NCI-H128 (cell line): ENCODE results near the gene FBN3.
"Not testable (repeated sequence)": the region's sequence is repeated elsewhere in the genome, so short reads cannot be mapped to it uniquely, and the experiment has no call there.

Experiments used
- DNase-seq: peaks from one replicate; lab custom pipeline; 2025; ENCODE audit not compliant: unreplicated experiment; lab: John Stamatoyannopoulos, UW

Gene FBN3

DNA sequence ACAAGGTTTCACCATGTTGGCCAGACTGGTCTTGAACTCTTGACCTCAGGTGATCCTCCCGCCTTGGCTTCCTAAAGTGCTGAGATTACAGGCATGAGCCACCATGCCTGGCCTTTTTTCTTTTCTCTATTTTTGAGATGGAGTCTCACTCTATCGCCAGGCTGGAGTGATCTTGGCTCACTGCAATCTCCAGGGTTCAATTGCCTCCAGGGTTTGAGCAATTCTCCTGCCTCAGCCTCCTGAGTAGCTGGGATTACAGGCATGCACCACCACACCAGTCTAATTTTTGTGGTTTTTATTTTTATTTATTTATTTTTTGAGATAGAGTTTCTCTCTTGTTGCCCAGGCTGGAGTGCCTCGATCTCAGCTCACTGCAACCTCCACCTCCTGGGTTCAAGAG is 125.1 kb downstream of the FBN3 start:
- DNase-seq, result not testable (repeated sequence)

DNA sequence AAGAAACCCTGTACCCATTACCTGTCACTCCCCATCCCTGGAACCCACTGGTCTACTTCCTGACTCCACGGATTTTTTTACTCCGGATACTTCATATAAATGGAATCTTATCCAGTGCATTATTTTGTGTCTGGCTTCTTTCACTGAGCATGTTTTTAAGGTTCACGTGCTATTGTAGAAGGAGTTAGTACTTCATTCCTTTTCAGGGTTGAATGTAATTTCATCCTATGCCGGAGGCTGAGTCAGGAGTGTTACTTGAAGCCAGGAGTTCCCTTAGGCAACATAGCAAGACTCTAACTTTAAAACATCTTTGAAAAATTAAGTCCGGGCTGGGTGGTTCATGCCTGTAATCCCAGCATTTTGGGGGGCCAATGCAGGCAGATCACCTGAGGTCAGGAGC is 126.0 kb downstream of the FBN3 start:
- DNase-seq, result no peak

DNA sequence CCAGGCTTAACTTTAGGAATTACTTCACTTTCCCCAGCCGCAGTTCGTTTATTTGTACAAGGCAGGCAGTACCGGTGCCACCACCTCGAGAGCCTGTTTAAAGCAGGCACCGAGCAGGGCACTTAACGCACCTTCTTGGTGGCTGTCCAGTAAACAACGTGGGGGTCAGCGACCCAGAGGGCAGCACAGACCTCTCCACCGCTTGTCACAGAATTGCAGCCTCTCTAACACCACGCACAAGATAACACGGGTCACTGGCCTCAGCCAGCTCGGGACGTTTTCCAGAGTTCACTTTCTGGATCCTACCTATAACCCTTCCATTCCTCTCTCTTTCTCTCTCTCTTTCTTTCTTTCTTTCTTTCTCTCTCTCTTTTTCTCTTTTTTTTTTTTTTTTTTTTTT is 127.1 kb downstream of the FBN3 start:
- DNase-seq, result no peak

DNA sequence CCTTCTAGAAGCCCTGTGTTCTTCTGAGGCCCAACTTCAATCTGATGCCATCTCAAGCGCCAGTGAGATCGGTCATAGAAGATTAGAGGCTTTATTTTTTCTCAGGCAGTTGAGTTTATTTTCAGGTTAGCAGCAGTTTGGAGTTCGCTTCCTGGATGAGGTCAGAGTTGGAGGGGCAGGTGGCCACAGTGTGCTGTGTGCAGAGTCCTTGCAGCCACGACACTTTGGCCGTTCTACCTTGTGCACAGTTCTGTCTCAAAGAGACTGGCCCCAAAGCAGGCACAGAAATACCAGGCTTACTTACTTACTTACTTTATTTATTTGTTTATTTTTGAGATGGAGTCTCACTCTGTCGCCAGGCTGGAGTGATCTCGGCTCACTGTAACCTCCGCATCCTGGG is 128.0 kb downstream of the FBN3 start:
- DNase-seq, result no peak

- no peak for DNase-seq
These were observed 128.7 kb downstream of the FBN3 start for GRCh38 chr19:8020681-8021080.

DNA sequence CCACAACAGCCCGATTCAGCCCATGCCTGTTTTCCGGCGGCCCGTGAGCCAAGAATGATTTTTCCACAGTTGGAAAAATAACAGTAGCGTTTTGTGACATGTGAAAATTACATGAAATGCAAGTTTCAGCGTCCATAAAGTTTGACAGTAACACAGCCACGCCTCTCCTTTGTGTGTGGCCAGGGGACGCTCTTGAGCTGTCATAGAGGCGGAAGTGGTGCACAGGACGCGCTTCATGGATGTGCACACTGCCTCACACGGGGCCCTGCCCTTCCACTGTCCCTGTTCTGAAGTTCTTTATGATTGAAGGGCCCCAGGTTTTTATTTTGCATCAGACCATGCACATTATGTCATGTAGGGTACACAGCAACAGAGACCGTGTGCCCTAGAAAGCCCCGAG is 131.6 kb downstream of the FBN3 start:
- no peak for DNase-seq
